GM10266 (cell line): ENCODE data around the gene HSBP1L1.

Experiments
- DNase-seq: peaks from one replicate; pipeline ENCODE4 v3.0.0; 2012; ENCODE audit errors: extremely low spot score
- CTCF ChIP-seq: IDR thresholded peaks from 2 replicates; pipeline ENCODE4 v1.5.1; 2012; ENCODE audit warnings: mild to moderate bottlenecking, low read depth; ENCODE audit not compliant: control insufficient read depth, insufficient read depth; ENCODE audit errors: missing control alignments

The HSBP1L1 gene

GRCh38 chr18:79942211-79942610, 22.2 kb upstream of the HSBP1L1 start:
- no peak for TF ChIP-seq CTCF
- DNase-seq = no peak

GRCh38 chr18:79942786-79943607, 21.4 kb upstream of the HSBP1L1 start:
- no peak for TF ChIP-seq CTCF
- no peak for DNase-seq

- no peak for TF ChIP-seq CTCF
- DNase-seq = no peak
These were observed 20.8 kb upstream of the HSBP1L1 start for GRCh38 chr18:79943608-79944125.

GRCh38 chr18:79944126-79944731, 20.2 kb upstream of the HSBP1L1 start:
- DNase-seq = peak; percentile 53
- no peak for TF ChIP-seq CTCF

- DNase-seq = no peak
- TF ChIP-seq CTCF = no peak
These were observed 19.7 kb upstream of the HSBP1L1 start for GRCh38 chr18:79944746-79945117.

- DNase-seq = no peak
- TF ChIP-seq CTCF = no peak
These were observed 19.1 kb upstream of the HSBP1L1 start for GRCh38 chr18:79945118-79946042.
